Ishikawa (cell line): ENCODE measurements around the gene NSDHL.

Source experiments
- CEBPB ChIP-seq: IDR thresholded peaks from 2 replicates; pipeline ENCODE4 v1.6.1; 2012
- CREB1 ChIP-seq: IDR thresholded peaks from 2 replicates; pipeline ENCODE4 v1.6.1; 2012; ENCODE audit warnings: low read depth
- EP300 ChIP-seq: IDR thresholded peaks from 2 replicates; pipeline ENCODE4 v1.6.1; 2012; ENCODE audit warnings: borderline replicate concordance
- FOXM1 ChIP-seq: IDR thresholded peaks from 2 replicates; pipeline ENCODE4 v1.6.1; 2012; ENCODE audit warnings: low read depth, borderline replicate concordance
- MAX ChIP-seq: IDR thresholded peaks from 2 replicates; pipeline ENCODE4 v1.6.1; 2012
- NFIC ChIP-seq: IDR thresholded peaks from 2 replicates; pipeline ENCODE4 v1.6.1; 2012
- RAD21 ChIP-seq: IDR thresholded peaks from 2 replicates; pipeline ENCODE4 v1.6.1; 2012; ENCODE audit warnings: low read depth
- REST ChIP-seq: IDR thresholded peaks from 2 replicates; pipeline ENCODE4 v1.6.1; 2012; ENCODE audit warnings: low read depth, mild to moderate bottlenecking
- TCF12 ChIP-seq: IDR thresholded peaks from 2 replicates; pipeline ENCODE4 v1.6.1; 2012; ENCODE audit warnings: low read depth
- USF1 ChIP-seq: IDR thresholded peaks from 2 replicates; pipeline ENCODE4 v1.6.1; 2012
- YY1 ChIP-seq: IDR thresholded peaks from 2 replicates; pipeline ENCODE4 v1.6.1; 2012; ENCODE audit warnings: low read depth

GRCh38 chrX:152847281-152847680 is 16.4 kb downstream of the NSDHL start:
- TF ChIP-seq FOXM1 (no peak), MAX (no peak), EP300 (no peak), REST (no peak), NFIC (no peak), CEBPB (no peak), CREB1 (no peak), TCF12 (no peak), RAD21 (no peak), YY1 (no peak), USF1 (no peak)
